GM12872 (cell line): Measurements from ENCODE around the gene FRMPD4.

Experiments used
- CTCF ChIP-seq: IDR thresholded peaks from 3 replicates; pipeline ENCODE4 v1.5.1; 2011; ENCODE audit warnings: low read depth, mild to moderate bottlenecking, low read length, moderate library complexity; ENCODE audit not compliant: insufficient read depth

Gene FRMPD4

DNA sequence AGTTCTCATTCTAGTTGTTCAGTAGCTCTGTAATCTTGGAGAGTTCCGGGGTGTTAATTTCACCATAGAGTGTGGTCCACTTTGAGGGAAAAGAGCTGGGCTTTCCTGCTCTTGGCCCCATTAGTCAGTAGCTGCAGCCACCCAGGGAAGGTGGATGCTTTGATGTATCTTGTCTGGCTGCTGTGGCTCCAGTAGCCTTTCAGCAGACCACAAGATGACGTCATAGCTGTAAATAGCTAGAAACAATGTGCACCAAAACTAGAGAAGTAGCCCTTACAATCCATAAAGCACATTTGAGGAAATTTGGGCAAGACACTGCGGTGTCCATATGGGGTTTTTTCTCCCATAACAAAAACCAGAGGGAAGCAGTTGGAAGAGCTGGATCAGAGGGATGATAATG lies 620.0 kb downstream of the FRMPD4 start:
- TF ChIP-seq CTCF, result no peak

- no peak for TF ChIP-seq CTCF
These were observed 629.6 kb downstream of the FRMPD4 start for GRCh38 chrX:12767856-12768255.

DNA sequence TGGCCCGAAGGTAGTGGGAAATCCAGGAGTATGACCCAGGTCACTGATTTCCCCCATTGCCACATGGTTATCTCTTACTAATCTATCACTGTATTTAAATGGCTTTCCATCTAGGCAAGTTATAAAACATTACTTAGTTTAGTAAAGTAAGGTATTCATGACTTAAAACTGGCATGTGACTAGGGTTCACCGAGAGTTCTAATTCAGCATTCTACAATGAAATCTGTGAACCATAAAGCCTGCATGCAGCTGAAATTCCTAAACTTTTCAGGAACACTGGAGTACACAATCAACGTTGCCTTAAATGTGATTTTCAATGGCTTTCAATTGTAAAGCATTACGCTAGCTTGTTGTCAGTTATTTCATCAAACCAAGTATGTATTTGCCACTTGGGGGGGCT lies 630.2 kb downstream of the FRMPD4 start:
- no peak for TF ChIP-seq CTCF

- peak; percentile 39; the same call in 2 of the 3 replicates for TF ChIP-seq CTCF
These were observed 632.2 kb downstream of the FRMPD4 start for GRCh38 chrX:12770440-12770839.

- TF ChIP-seq CTCF, result peak; percentile 90
These were observed 633.3 kb downstream of the FRMPD4 start for GRCh38 chrX:12771445-12772069.
